GM23338 (cell line): ENCODE data around the gene FHIT. TPM values are rescaled to one million over a fixed set of nuclear protein-coding genes. Genes with fewer than 3 reads are reported as not detected.

Source experiments
- ATAC-seq: fragments of 200-7000 bp; cut with Tn5 transposase; 3 replicates; pipeline ENCODE4 v1.9.1; 2020
- DNase-seq: peaks from one replicate; pipeline ENCODE4 v3.0.0-alpha.2; 2015; ENCODE audit warnings: low spot score
- H2AFZ ChIP-seq: fragments of 200-600 bp; sonication (generic); 2 replicates; pipeline ENCODE4 v1.8.0; 2016; ENCODE audit warnings: antibody characterized with exemption, mild to moderate bottlenecking, moderate library complexity
- H3F3A ChIP-seq: fragments of 200-600 bp; sonication (generic); replicated peaks from 2 replicates; pipeline ENCODE4 v1.8.0; 2017; ENCODE audit warnings: antibody characterized with exemption, mixed run types, low read depth
- H3K27ac ChIP-seq: fragments of 200-600 bp; sonication (generic); 2 replicates; pipeline ENCODE4 v1.6.1; 2016; ENCODE audit warnings: low read depth
- H3K27me3 ChIP-seq: fragments of 200-600 bp; sonication (generic); 2 replicates; pipeline ENCODE4 v1.8.0; 2016; ENCODE audit warnings: mild to moderate bottlenecking, mixed run types, moderate library complexity; ENCODE audit not compliant: insufficient read depth
- H3K36me3 ChIP-seq: fragments of 200-600 bp; sonication (generic); 2 replicates; pipeline ENCODE4 v1.8.0; 2016; ENCODE audit warnings: mild to moderate bottlenecking; ENCODE audit not compliant: insufficient read depth
- H3K4me1 ChIP-seq: fragments of 200-600 bp; sonication (generic); 2 replicates; pipeline ENCODE4 v1.8.0; 2016; ENCODE audit warnings: mild to moderate bottlenecking, moderate library complexity; ENCODE audit not compliant: insufficient read depth
- H3K4me2 ChIP-seq: fragments of 200-600 bp; sonication (generic); 2 replicates; pipeline ENCODE4 v1.7.1; 2017; ENCODE audit warnings: mixed run types
- H3K4me3 ChIP-seq: fragments of 200-600 bp; sonication (generic); 2 replicates; pipeline ENCODE4 v1.6.1; 2016; ENCODE audit warnings: mixed run types
- H3K79me2 ChIP-seq: fragments of 200-600 bp; sonication (generic); replicated peaks from 2 replicates; pipeline ENCODE4 v1.8.0; 2017; ENCODE audit warnings: mild to moderate bottlenecking; ENCODE audit not compliant: insufficient read depth
- H3K9me2 ChIP-seq: fragments of 200-600 bp; sonication (generic); 2 replicates; pipeline ENCODE4 v1.8.0; 2017; ENCODE audit not compliant: insufficient read depth
- H4K20me1 ChIP-seq: fragments of 200-600 bp; sonication (generic); replicated peaks from 2 replicates; pipeline ENCODE4 v1.8.0; 2017; ENCODE audit warnings: mild to moderate bottlenecking; ENCODE audit not compliant: insufficient read depth
- H3K27ac Mint-ChIP-seq: 2 replicates; pipeline ENCODE4 v1.8.0; 2020; ENCODE audit warnings: inconsistent platforms, mild to moderate bottlenecking, moderate library complexity, mixed read lengths
- H3K27me3 Mint-ChIP-seq: 3 replicates; pipeline ENCODE4 v1.8.0; 2022; ENCODE audit warnings: low read depth, mild to moderate bottlenecking, moderate library complexity, mixed read lengths, inconsistent platforms; ENCODE audit not compliant: insufficient read depth, poor library complexity
- H3K36me3 Mint-ChIP-seq: 3 replicates; pipeline ENCODE4 v1.8.0; 2021; ENCODE audit warnings: low read depth, mild to moderate bottlenecking, inconsistent platforms, moderate library complexity, mixed read lengths
- H3K4me1 Mint-ChIP-seq: 3 replicates; pipeline ENCODE4 v1.8.0; 2020; ENCODE audit warnings: mild to moderate bottlenecking, inconsistent platforms, mixed read lengths
- H3K4me3 Mint-ChIP-seq: 3 replicates; pipeline ENCODE4 v1.8.0; 2021; ENCODE audit warnings: moderate library complexity, mild to moderate bottlenecking, inconsistent platforms, mixed read lengths
- H3K9me3 Mint-ChIP-seq: 3 replicates; pipeline ENCODE4 v1.8.0; 2020; ENCODE audit warnings: moderate library complexity, mild to moderate bottlenecking, inconsistent platforms, mixed read lengths
- CREB1 ChIP-seq: fragments of 250-450 bp; sonication (Bioruptor Pico); IDR thresholded peaks from 2 replicates; pipeline ENCODE4 v1.5.0; 2020; ENCODE audit warnings: low read depth, mild to moderate bottlenecking, moderate library complexity
- CTCF ChIP-seq, 2 experiments: fragments of 200-600 bp in 1 of 2; sonication (generic) in 1 of 2; conservative IDR thresholded peaks; 2 replicates each; pipeline versions ENCODE4 v1.5.1 to v1.6.1; 2016 to 2017; ENCODE audit warnings: antibody characterized with exemption in 2 of 2, low read depth in 2 of 2, mild to moderate bottlenecking in 2 of 2, moderate library complexity in 1 of 2
- EZH2 ChIP-seq: fragments of 200-600 bp; sonication (generic); IDR thresholded peaks from one replicate; pipeline ENCODE4 v1.8.0; 2017; ENCODE audit warnings: antibody characterized with exemption, mild to moderate bottlenecking, low read depth; ENCODE audit not compliant: unreplicated experiment
- EZH2phosphoT487 ChIP-seq: fragments of 200-600 bp; sonication (generic); IDR thresholded peaks from one replicate; pipeline ENCODE4 v1.8.1; 2018; ENCODE audit warnings: antibody characterized with exemption; ENCODE audit not compliant: unreplicated experiment
- JUNB ChIP-seq: IDR thresholded peaks from one replicate; pipeline ENCODE4 v1.6.1; 2016; ENCODE audit warnings: antibody characterized with exemption; ENCODE audit not compliant: unreplicated experiment
- NANOG ChIP-seq: IDR thresholded peaks from 2 replicates; pipeline ENCODE4 v1.6.1; 2016; ENCODE audit warnings: antibody characterized with exemption, borderline replicate concordance
- POLR2AphosphoS5 ChIP-seq: IDR thresholded peaks from 2 replicates; pipeline ENCODE4 v1.6.1; 2016; ENCODE audit warnings: antibody characterized with exemption, low read depth
- STAT1 ChIP-seq: IDR thresholded peaks from one replicate; pipeline ENCODE4 v1.6.1; 2016; ENCODE audit warnings: antibody characterized with exemption; ENCODE audit not compliant: unreplicated experiment
- ZNF114 ChIP-seq: fragments of 250-450 bp; sonication (Bioruptor Pico); IDR thresholded peaks from 2 replicates; pipeline ENCODE4 v1.5.0; 2020; ENCODE audit warnings: mild to moderate bottlenecking, moderate library complexity
- ZNF331 ChIP-seq: fragments of 250-450 bp; sonication (Bioruptor Pico); IDR thresholded peaks from 2 replicates; pipeline ENCODE4 v1.5.0; 2020; ENCODE audit warnings: low read depth, mild to moderate bottlenecking, moderate library complexity
- ZNF462 ChIP-seq: fragments of 250-450 bp; sonication (Bioruptor Pico); IDR thresholded peaks from 2 replicates; pipeline ENCODE4 v1.5.0; 2020; ENCODE audit warnings: mild to moderate bottlenecking, moderate library complexity
- polyA plus RNA-seq: library from polyadenylated mRNA; unstranded; fragments of >200 nt; fragmentation: Nextera tagmentation; extraction: Ambion mirVana; gene quantifications from 2 replicates; pipeline ENCODE4 v1.2.1, GENCODE V29; 2016
- total RNA-seq: library from RNA; depleted of rRNA; stranded (reverse); fragments of >200 nt; shearing (Covaris generic); gene quantifications from 2 replicates; pipeline ENCODE4 v1.2.3, GENCODE V29; 2014
- TF ChIP-seq, protein P1 (sequence below): IDR thresholded peaks from 2 replicates; pipeline ENCODE4 v1.6.1; 2016; ENCODE audit warnings: antibody characterized with exemption
- TF ChIP-seq, protein P2 (sequence below): IDR thresholded peaks from one replicate; pipeline ENCODE4 v1.6.1; 2018; ENCODE audit warnings: antibody characterized with exemption; ENCODE audit not compliant: unreplicated experiment

Gene FHIT
- total and polyA plus RNA-seq, 2 experiments from 2014 or later: 3.0 to 8.3 TPM

- H3K4me2 ChIP-seq: no peak overlapping the region
- H3K9me2 ChIP-seq: peaks cover 15% of the 10 kb centered on the region; the same call in 1 of the 2 replicates
- H3K27me3 Mint-ChIP-seq: peaks cover 7% of the 10 kb centered on the region
- no peak overlapping the region for H3K4me3 Mint-ChIP-seq
- no peak for ATAC-seq
- H3F3A ChIP-seq: no peaks in the 10 kb centered on the region
- no peak overlapping the region for H3K27ac ChIP-seq
- no peak overlapping the region for H3K4me3 ChIP-seq
- no peaks in the 10 kb centered on the region for H3K36me3 ChIP-seq
- no peak for TF ChIP-seq CTCF (conservative IDR thresholded peaks at IDR 0.05; ENCODE audit: low read depth in 2 of 2)
- no peak for TF ChIP-seq NANOG
- TF ChIP-seq CREB1 (CRISPR knock-in tag): no peak
- TF ChIP-seq EZH2: no peak
- TF ChIP-seq JUNB: no peak
- TF ChIP-seq ZNF462 (CRISPR knock-in tag): no peak
- no peak for TF ChIP-seq ZNF114 (CRISPR knock-in tag)
- no peak for TF ChIP-seq EZH2phosphoT487
- TF ChIP-seq, protein P1, sequence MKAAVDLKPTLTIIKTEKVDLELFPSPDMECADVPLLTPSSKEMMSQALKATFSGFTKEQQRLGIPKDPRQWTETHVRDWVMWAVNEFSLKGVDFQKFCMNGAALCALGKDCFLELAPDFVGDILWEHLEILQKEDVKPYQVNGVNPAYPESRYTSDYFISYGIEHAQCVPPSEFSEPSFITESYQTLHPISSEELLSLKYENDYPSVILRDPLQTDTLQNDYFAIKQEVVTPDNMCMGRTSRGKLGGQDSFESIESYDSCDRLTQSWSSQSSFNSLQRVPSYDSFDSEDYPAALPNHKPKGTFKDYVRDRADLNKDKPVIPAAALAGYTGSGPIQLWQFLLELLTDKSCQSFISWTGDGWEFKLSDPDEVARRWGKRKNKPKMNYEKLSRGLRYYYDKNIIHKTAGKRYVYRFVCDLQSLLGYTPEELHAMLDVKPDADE: no peak
- TF ChIP-seq POLR2AphosphoS5: no peak
- no peak for TF ChIP-seq STAT1
- TF ChIP-seq, protein P2, sequence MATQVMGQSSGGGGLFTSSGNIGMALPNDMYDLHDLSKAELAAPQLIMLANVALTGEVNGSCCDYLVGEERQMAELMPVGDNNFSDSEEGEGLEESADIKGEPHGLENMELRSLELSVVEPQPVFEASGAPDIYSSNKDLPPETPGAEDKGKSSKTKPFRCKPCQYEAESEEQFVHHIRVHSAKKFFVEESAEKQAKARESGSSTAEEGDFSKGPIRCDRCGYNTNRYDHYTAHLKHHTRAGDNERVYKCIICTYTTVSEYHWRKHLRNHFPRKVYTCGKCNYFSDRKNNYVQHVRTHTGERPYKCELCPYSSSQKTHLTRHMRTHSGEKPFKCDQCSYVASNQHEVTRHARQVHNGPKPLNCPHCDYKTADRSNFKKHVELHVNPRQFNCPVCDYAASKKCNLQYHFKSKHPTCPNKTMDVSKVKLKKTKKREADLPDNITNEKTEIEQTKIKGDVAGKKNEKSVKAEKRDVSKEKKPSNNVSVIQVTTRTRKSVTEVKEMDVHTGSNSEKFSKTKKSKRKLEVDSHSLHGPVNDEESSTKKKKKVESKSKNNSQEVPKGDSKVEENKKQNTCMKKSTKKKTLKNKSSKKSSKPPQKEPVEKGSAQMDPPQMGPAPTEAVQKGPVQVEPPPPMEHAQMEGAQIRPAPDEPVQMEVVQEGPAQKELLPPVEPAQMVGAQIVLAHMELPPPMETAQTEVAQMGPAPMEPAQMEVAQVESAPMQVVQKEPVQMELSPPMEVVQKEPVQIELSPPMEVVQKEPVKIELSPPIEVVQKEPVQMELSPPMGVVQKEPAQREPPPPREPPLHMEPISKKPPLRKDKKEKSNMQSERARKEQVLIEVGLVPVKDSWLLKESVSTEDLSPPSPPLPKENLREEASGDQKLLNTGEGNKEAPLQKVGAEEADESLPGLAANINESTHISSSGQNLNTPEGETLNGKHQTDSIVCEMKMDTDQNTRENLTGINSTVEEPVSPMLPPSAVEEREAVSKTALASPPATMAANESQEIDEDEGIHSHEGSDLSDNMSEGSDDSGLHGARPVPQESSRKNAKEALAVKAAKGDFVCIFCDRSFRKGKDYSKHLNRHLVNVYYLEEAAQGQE: no peak
- no peak for TF ChIP-seq ZNF331 (CRISPR knock-in tag)
- H3K36me3 Mint-ChIP-seq: peaks cover 3% of the 10 kb centered on the region; the same call in 1 of the 3 replicates
- H3K27me3 ChIP-seq: no peaks in the 10 kb centered on the region
- no peaks in the 10 kb centered on the region for H3K4me1 Mint-ChIP-seq
- no peak overlapping the region for H3K27ac Mint-ChIP-seq
- H3K4me1 ChIP-seq: no peaks in the 10 kb centered on the region
- H3K9me3 Mint-ChIP-seq: peaks cover 14% of the 10 kb centered on the region; the same call in 1 of the 3 replicates
- no peaks in the 10 kb centered on the region for H3K79me2 ChIP-seq
- no peaks in the 10 kb centered on the region for H4K20me1 ChIP-seq
- no peak for DNase-seq
- no peak overlapping the region for H2AFZ ChIP-seq
Observed at GRCh38 chr3:60095516-60095915, 1155.7 kb downstream of the FHIT start.
